Osteoblast (primary cell): Measurements from ENCODE around the gene BCOR. TPM values are rescaled to one million over a fixed set of nuclear protein-coding genes. Genes with fewer than 3 reads are reported as not detected.

ENCODE experiments used
- DNase-seq: peaks from one replicate; pipeline ENCODE4 v3.0.0; 2011; ENCODE audit warnings: low spot score, mixed read lengths; ENCODE audit not compliant: insufficient read length; ENCODE audit errors: missing footprints
- H2AFZ ChIP-seq: 2 replicates; pipeline ENCODE4 v1.6.0; 2011; ENCODE audit warnings: mild to moderate bottlenecking, low read length
- H3K27ac ChIP-seq: 2 replicates; pipeline ENCODE4 v1.5.1; 2011; ENCODE audit warnings: mild to moderate bottlenecking, low read depth, low read length, moderate library complexity
- H3K27me3 ChIP-seq: 2 replicates; pipeline ENCODE4 v1.6.0; 2012; ENCODE audit warnings: mild to moderate bottlenecking, control low read depth, inconsistent platforms, low read length, moderate library complexity; ENCODE audit not compliant: insufficient read depth
- H3K36me3 ChIP-seq: 2 replicates; pipeline ENCODE4 v1.5.1; 2011; ENCODE audit warnings: mild to moderate bottlenecking, low read length, control low read depth, moderate library complexity; ENCODE audit not compliant: insufficient read depth
- H3K4me1 ChIP-seq: 2 replicates; pipeline ENCODE4 v1.5.1; 2011; ENCODE audit warnings: mild to moderate bottlenecking, low read length, control low read depth, moderate library complexity; ENCODE audit not compliant: insufficient read depth
- H3K4me2 ChIP-seq: 2 replicates; pipeline ENCODE4 v1.6.0; 2011; ENCODE audit warnings: mild to moderate bottlenecking, low read length; ENCODE audit not compliant: insufficient read depth
- H3K4me3 ChIP-seq: fragments of 200-600 bp; sonication (generic); 3 replicates; pipeline ENCODE4 v1.5.1; 2012; ENCODE audit warnings: mild to moderate bottlenecking, low read length, inconsistent platforms; ENCODE audit not compliant: insufficient read depth
- H3K79me2 ChIP-seq: 2 replicates; pipeline ENCODE4 v1.6.0; 2012; ENCODE audit warnings: mild to moderate bottlenecking, low read length, control low read depth, inconsistent platforms; ENCODE audit not compliant: insufficient read depth
- H3K9me3 ChIP-seq: 2 replicates; pipeline ENCODE4 v1.5.1; 2011; ENCODE audit warnings: low read depth, low read length, control low read depth
- H4K20me1 ChIP-seq: 2 replicates; pipeline ENCODE4 v1.6.0; 2012; ENCODE audit warnings: mild to moderate bottlenecking, low read length, control low read depth; ENCODE audit not compliant: insufficient read depth
- total RNA-seq: library from RNA; depleted of rRNA; stranded (reverse); fragments of >200 nt; gene quantifications from 2 replicates; pipeline ENCODE4 v1.2.3, GENCODE V29; 2012
- TF ChIP-seq, protein P1 (sequence below): IDR thresholded peaks from 2 replicates; pipeline ENCODE4 v1.5.1; 2011; ENCODE audit warnings: mild to moderate bottlenecking, low read depth, low read length, moderate library complexity; ENCODE audit errors: extremely low read depth

BCOR gene
- total RNA-seq, 1 donor, result 14.8 TPM

DNA sequence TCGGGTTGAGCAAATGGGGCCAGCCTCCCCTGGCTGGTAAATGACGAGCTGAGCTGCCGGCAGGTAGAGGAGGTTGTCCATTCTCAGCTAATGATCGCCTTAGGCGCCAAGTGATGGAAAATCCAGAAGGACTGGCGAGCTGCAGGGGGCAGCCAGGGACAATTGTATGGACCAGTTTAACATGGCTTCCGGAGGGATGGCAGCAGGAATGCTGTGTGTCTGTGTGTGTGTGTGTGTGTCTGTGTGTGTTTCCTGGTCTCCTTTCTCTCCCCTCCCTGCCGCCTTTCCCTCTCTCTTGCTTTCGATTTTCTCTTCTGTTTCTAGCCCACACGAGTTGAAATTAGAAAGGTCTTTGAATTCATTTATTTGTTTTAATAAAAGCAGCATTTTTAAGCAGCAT, 45.2 kb upstream of the BCOR start:
- Histone ChIP-seq H3K4me2 (no peak overlapping the region), H4K20me1 (peaks cover 7% of the 10 kb centered on the region), H3K27ac (no peak overlapping the region), H3K27me3 (peaks cover 36% of the 10 kb centered on the region), H3K79me2 (no peaks in the 10 kb centered on the region), H3K4me3 (no peak overlapping the region), H3K4me1 (peaks cover 12% of the 10 kb centered on the region), H3K36me3 (no peaks in the 10 kb centered on the region), H2AFZ (no peak overlapping the region), H3K9me3 (no peaks in the 10 kb centered on the region)
- peak; percentile 67 for DNase-seq
- TF ChIP-seq, protein P1, sequence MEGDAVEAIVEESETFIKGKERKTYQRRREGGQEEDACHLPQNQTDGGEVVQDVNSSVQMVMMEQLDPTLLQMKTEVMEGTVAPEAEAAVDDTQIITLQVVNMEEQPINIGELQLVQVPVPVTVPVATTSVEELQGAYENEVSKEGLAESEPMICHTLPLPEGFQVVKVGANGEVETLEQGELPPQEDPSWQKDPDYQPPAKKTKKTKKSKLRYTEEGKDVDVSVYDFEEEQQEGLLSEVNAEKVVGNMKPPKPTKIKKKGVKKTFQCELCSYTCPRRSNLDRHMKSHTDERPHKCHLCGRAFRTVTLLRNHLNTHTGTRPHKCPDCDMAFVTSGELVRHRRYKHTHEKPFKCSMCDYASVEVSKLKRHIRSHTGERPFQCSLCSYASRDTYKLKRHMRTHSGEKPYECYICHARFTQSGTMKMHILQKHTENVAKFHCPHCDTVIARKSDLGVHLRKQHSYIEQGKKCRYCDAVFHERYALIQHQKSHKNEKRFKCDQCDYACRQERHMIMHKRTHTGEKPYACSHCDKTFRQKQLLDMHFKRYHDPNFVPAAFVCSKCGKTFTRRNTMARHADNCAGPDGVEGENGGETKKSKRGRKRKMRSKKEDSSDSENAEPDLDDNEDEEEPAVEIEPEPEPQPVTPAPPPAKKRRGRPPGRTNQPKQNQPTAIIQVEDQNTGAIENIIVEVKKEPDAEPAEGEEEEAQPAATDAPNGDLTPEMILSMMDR, result no peak

DNA sequence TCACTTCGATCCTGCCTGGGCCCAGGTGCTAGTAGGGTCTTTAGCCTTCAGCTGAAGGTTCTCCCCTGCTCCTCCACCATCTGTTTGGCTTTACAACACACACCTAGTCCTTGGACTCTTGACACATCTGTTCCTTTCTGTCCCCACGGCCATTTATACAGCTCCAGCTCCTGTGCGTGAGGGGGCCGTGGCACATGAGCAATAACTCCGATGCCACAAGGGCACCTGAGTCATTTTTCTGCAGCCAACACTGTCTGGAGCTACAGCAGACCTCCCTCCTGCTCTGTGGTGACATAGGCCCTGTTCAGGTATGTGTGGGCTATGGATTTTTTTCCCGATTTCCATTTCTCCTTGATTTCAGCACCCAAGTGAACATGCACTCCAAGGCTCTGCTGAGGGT, 44.7 kb upstream of the BCOR start:
- no peak overlapping the region for H3K4me3 ChIP-seq
- no peaks in the 10 kb centered on the region for H3K9me3 ChIP-seq
- peaks cover 12% of the 10 kb centered on the region for H3K4me1 ChIP-seq
- H2AFZ ChIP-seq, result no peak overlapping the region
- peaks cover 7% of the 10 kb centered on the region for H4K20me1 ChIP-seq
- no peaks in the 10 kb centered on the region for H3K79me2 ChIP-seq
- H3K27ac ChIP-seq, result no peak overlapping the region
- H3K36me3 ChIP-seq, result no peaks in the 10 kb centered on the region
- DNase-seq, result peak; percentile 61
- TF ChIP-seq, protein P1, result no peak
- H3K4me2 ChIP-seq, result no peak overlapping the region
- peaks cover 30% of the 10 kb centered on the region for H3K27me3 ChIP-seq

DNA sequence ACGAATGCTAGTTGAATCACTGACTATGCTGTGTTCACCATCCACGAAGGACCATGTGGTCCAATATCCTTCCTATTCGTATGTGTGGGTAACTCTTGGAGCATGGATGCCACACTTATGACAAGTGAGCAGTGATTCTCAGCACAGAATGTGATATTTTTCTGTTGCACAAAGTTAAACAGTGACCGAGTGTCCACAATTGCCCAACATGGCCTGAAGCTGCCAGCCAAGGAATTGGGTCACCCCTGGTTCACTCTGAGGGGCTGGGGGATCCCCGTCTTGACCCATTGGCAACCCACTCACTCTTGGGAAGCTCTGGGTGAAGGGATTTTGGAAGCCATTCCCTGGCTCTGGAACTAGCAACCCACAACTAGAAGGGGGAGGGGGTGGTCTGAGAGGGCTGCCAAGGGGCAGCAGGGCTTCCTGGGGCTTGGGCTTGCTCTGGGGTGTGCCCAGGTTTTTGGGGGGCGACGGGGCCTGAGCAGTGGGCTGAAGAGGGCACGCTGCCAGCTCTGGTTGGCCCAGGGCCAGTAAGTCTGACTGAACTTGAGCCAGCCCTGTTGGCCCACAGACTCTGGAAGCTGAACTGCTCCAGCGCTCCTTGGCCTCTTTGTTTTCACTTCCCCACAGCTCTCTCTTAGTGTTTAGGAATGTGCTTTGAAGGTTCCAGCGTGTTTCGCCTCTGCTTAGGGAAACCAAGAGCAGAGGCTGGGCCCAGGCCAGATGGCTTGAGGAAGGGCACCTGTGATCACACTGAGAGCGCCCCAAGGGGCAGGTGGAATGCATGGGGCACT, 43.1 kb upstream of the BCOR start:
- TF ChIP-seq, protein P1, result no peak
- no peak overlapping the region for H3K27ac ChIP-seq
- no peaks in the 10 kb centered on the region for H3K9me3 ChIP-seq
- DNase-seq, result peak; percentile 89
- H3K4me2 ChIP-seq, result peak overlapping the region; percentile 34
- no peaks in the 10 kb centered on the region for H3K36me3 ChIP-seq
- no peak overlapping the region for H2AFZ ChIP-seq
- H3K4me1 ChIP-seq, result peaks cover 12% of the 10 kb centered on the region
- H3K27me3 ChIP-seq, result peaks cover 20% of the 10 kb centered on the region
- no peaks in the 10 kb centered on the region for H3K79me2 ChIP-seq
- no peak overlapping the region for H3K4me3 ChIP-seq
- H4K20me1 ChIP-seq, result peaks cover 7% of the 10 kb centered on the region

DNA sequence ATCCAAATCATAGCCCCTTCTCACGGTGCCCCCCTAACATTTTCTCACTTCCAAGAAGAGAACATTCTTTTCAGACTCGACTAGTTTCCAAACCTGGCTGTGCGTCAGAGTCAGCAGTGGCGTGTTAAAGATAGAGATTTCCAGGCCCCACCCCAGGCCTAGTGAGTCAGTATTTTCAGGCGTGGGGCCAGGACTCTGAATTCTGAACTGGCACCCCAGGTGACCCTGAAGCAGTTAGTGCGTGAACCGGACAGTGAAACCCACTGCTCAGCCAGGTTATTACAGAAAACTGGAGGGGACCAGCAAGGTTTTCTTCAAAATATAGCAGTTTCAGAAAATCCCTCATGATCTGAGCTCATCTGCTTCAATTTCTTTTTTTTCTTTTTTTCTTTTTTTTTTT, 35.0 kb upstream of the BCOR start:
- H2AFZ ChIP-seq, result peak overlapping the region; percentile 79
- peak overlapping the region; percentile 61 for H3K4me2 ChIP-seq
- no peaks in the 10 kb centered on the region for H4K20me1 ChIP-seq

More for the DNA sequence above, 35.0 kb upstream of the BCOR start:
- DNase-seq, result peak; percentile 93
- Histone ChIP-seq H3K27ac (peak overlapping the region; percentile 82), H3K79me2 (no peaks in the 10 kb centered on the region), H3K9me3 (no peaks in the 10 kb centered on the region), H3K27me3 (no peaks in the 10 kb centered on the region), H3K4me3 (no peak overlapping the region), H3K4me1 (peaks cover 13% of the 10 kb centered on the region), H3K36me3 (no peaks in the 10 kb centered on the region)
- TF ChIP-seq, protein P1, result no peak
